ENCODE data around the gene PLA2G7.

DNA sequence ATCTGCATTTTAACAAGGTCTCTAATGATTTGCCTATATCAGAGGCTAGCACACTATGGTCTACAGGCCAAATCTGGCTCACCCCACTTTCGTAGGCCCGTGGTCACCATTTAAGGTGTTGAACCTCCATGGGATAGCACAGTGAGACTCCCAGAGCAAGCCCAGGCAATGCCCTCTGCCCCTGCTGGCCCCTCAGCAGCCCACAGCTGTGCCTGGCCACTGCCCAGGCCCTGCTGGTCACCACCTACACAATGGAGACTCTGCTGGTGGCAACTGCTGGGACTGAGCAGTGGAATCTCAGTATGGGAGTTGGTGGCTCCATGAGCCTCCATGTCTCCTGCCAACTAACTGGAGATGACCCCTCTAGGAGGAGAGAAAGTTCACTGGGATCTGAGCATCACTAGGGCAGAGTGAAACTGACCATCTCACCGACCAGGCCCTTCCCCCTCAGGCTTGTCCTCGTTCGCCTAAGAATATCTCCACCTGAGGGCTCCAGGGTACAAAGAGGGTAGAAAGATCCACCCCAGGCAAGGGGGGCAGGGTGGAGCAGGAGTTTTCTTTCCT, 13.8 kb upstream of the PLA2G7 start:
- TF ChIP-seq JUND (IDR thresholded peaks at IDR 0.05; ENCODE audit: low read length), result no peak
- TF ChIP-seq POLR2A (IDR thresholded peaks at IDR 0.05; ENCODE audit: control extremely low read depth in 1 of 2, low read depth in 2 of 2, low read length in 2 of 2), result no peak
- TF ChIP-seq EP300 (IDR thresholded peaks at IDR 0.05; ENCODE audit: borderline replicate concordance in 1 of 2, low read depth in 2 of 2, low read length in 2 of 2), result no peak
- TF ChIP-seq CBX5 (IDR thresholded peaks at IDR 0.05; ENCODE audit: low read depth, low read length), result no peak
- TF ChIP-seq, protein P1, sequence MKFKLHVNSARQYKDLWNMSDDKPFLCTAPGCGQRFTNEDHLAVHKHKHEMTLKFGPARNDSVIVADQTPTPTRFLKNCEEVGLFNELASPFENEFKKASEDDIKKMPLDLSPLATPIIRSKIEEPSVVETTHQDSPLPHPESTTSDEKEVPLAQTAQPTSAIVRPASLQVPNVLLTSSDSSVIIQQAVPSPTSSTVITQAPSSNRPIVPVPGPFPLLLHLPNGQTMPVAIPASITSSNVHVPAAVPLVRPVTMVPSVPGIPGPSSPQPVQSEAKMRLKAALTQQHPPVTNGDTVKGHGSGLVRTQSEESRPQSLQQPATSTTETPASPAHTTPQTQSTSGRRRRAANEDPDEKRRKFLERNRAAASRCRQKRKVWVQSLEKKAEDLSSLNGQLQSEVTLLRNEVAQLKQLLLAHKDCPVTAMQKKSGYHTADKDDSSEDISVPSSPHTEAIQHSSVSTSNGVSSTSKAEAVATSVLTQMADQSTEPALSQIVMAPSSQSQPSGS (IDR thresholded peaks at IDR 0.05; ENCODE audit: low read length), result no peak
- TF ChIP-seq JUN (IDR thresholded peaks at IDR 0.05; ENCODE audit: low read depth, low read length), result no peak
- TF ChIP-seq, protein P2, sequence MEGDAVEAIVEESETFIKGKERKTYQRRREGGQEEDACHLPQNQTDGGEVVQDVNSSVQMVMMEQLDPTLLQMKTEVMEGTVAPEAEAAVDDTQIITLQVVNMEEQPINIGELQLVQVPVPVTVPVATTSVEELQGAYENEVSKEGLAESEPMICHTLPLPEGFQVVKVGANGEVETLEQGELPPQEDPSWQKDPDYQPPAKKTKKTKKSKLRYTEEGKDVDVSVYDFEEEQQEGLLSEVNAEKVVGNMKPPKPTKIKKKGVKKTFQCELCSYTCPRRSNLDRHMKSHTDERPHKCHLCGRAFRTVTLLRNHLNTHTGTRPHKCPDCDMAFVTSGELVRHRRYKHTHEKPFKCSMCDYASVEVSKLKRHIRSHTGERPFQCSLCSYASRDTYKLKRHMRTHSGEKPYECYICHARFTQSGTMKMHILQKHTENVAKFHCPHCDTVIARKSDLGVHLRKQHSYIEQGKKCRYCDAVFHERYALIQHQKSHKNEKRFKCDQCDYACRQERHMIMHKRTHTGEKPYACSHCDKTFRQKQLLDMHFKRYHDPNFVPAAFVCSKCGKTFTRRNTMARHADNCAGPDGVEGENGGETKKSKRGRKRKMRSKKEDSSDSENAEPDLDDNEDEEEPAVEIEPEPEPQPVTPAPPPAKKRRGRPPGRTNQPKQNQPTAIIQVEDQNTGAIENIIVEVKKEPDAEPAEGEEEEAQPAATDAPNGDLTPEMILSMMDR (IDR thresholded peaks at IDR 0.05; ENCODE audit: control extremely low read depth in 1 of 3, insufficient read depth in 1 of 3, low read depth in 1 of 3, low read length in 3 of 3), result no peak
- TF ChIP-seq EGR1 (IDR thresholded peaks at IDR 0.05; ENCODE audit: borderline replicate concordance, low read depth, low read length), result no peak
- TF ChIP-seq SP2 (IDR thresholded peaks at IDR 0.05; ENCODE audit: low read length), result no peak
- no peak for TF ChIP-seq POLR2AphosphoS5 (IDR thresholded peaks at IDR 0.05; ENCODE audit: low read depth, low read length)
- no peak for TF ChIP-seq RFX5 (IDR thresholded peaks at IDR 0.05; ENCODE audit: borderline replicate concordance, low read depth, low read length)

All from H1 (cell line).